Progenitor cell of endocrine pancreas (in vitro differentiated cells): ENCODE measurements around the gene LELP1. TPM values are rescaled to one million over a fixed set of nuclear protein-coding genes. Genes with fewer than 3 reads are reported as not detected.
"Not testable (repeated sequence)": the region's sequence is repeated elsewhere in the genome, so short reads cannot be mapped to it uniquely, and the experiment has no call there.

Experiments used
- DNase-seq: peaks from one replicate; pipeline ENCODE4 v3.0.0; 2021; ENCODE audit warnings: low spot score; ENCODE audit not compliant: unreplicated experiment
- H3K27ac Mint-ChIP-seq: 2 replicates; pipeline ENCODE4 v1.8.0; 2021; ENCODE audit warnings: mild to moderate bottlenecking, moderate library complexity, mixed read lengths
- H3K27me3 Mint-ChIP-seq: 2 replicates; pipeline ENCODE4 v1.8.0; 2021; ENCODE audit warnings: mixed read lengths
- H3K36me3 Mint-ChIP-seq: 2 replicates; pipeline ENCODE4 v1.8.0; 2022; ENCODE audit warnings: mixed read lengths; ENCODE audit not compliant: insufficient read depth
- H3K4me1 Mint-ChIP-seq: 2 replicates; pipeline ENCODE4 v1.8.0; 2021; ENCODE audit warnings: low read depth, mixed read lengths
- H3K4me3 Mint-ChIP-seq: 2 replicates; pipeline ENCODE4 v1.8.0; 2021; ENCODE audit warnings: low read depth, mild to moderate bottlenecking, moderate library complexity, mixed read lengths
- H3K9me3 Mint-ChIP-seq: 2 replicates; pipeline ENCODE4 v1.8.0; 2021; ENCODE audit warnings: low read depth, mixed read lengths
- total RNA-seq: library from RNA; stranded (reverse); gene quantifications from 2 replicates; pipeline ENCODE4 v1.2.1, GENCODE V29; 2021
- TF ChIP-seq, protein P1 (sequence below): fragments of 200-600 bp; sonication (generic); IDR thresholded peaks from one replicate; pipeline ENCODE4 v1.5.0; 2021; ENCODE audit warnings: antibody characterized with exemption, mild to moderate bottlenecking; ENCODE audit not compliant: unreplicated experiment

The LELP1 gene
- total RNA-seq, 1 donor from 2014 or later = not detected

DNA sequence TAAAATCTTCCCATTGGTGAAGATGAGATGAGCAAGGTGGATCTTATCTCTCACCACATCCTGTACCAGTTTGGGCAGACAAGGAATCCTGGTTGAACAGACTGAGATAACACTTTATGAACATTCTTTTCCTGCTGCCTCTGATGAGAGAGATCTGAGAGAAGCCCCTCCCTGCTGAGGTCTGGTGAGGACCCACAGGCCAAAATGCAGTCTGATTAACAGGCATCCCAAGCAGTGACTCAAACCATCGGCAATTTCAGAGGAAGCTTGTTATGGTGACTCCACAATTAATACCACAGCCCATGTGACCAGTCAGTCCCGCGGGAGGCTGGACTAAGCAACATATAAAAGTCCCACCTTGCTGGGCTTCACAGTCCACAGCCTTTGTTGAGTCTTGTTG lies 14.0 kb downstream of the LELP1 start, which contains the start of gene PRR9:
TSS of gene PRR9 (plus strand) at position 373 of the 400 bp plus-strand sequence. CDS start 561 bp downstream, outside the sequence.
- DNase-seq = no peak
- TF ChIP-seq, protein P1, sequence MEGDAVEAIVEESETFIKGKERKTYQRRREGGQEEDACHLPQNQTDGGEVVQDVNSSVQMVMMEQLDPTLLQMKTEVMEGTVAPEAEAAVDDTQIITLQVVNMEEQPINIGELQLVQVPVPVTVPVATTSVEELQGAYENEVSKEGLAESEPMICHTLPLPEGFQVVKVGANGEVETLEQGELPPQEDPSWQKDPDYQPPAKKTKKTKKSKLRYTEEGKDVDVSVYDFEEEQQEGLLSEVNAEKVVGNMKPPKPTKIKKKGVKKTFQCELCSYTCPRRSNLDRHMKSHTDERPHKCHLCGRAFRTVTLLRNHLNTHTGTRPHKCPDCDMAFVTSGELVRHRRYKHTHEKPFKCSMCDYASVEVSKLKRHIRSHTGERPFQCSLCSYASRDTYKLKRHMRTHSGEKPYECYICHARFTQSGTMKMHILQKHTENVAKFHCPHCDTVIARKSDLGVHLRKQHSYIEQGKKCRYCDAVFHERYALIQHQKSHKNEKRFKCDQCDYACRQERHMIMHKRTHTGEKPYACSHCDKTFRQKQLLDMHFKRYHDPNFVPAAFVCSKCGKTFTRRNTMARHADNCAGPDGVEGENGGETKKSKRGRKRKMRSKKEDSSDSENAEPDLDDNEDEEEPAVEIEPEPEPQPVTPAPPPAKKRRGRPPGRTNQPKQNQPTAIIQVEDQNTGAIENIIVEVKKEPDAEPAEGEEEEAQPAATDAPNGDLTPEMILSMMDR = no peak
- Mint-ChIP-seq H3K27ac (no peak within 1 kb of the TSS), H3K4me1 (no peaks in the 10 kb centered on the region), H3K9me3 (no peaks in the 10 kb centered on the region), H3K36me3 (no peaks in the 10 kb centered on the region), H3K27me3 (peaks cover 16% of the 10 kb centered on the region), H3K4me3 (no peak within 1 kb of the TSS)

DNA sequence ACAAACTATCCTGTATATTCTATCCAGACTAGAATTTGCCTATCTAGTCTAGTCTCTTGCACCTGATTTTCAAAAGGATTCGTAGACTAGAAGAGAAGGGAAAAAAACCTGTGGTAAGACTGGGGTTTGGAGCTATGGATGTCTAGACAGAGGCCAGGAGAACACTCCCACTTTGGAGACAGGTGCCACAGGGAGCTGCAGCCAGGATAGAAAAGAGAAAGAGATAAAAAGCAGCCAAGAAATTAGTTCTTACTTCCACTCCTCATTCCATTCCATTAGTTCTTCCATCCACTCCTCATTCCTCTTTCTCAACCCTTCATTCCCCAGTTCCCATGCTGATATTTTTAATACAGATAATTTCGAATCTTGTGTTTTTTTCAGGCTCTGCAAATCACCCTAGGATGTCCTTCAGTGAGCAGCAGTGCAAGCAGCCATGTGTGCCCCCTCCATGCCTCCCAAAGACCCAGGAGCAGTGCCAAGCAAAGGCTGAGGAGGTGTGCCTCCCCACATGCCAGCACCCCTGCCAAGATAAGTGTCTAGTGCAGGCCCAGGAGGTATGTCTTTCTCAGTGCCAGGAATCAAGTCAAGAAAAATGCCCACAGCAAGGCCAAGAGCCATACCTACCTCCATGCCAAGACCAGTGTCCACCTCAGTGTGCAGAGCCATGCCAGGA lies 14.7 kb downstream of the LELP1 start:
- Mint-ChIP-seq H3K4me3 (no peak overlapping the region), H3K27ac (no peak overlapping the region), H3K4me1 (no peaks in the 10 kb centered on the region), H3K9me3 (no peaks in the 10 kb centered on the region), H3K27me3 (peaks cover 16% of the 10 kb centered on the region), H3K36me3 (no peaks in the 10 kb centered on the region)
- TF ChIP-seq, protein P1 = no peak
- no peak for DNase-seq

DNA sequence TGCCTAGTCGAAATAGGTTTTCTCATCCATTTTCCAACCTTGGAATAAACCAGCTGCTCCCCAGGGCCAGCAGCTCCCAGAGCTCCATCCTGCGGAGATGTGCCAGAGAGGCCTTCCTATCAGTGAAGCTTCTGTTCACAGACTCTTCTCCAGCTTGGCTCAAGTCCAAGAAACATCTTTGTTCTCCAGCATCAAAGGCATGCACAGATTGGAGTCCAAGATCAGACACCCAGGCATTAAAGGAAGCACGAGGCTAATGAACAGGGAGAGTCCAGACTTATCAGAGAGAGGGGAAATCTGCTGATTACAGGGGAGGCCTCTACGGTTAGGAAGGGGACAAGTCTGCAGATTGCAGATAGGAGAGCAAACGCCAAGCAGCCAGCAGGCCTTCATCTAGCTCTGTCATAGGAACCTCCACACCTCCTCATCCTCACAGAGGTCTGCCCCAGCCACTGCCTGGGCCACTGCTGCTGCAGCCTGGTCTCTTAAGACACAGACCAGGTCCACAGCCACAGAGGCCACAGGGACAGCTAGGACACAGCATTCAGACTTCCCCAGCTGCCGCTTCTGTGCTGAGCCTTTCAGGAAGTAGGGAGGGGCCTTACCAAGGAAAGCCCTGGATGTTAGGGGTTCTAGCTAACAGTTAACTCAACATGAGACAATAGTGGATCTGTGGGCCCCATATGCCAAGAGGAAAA lies 17.5 kb downstream of the LELP1 start:
- TF ChIP-seq, protein P1 = no peak
- Mint-ChIP-seq H3K9me3 (no peaks in the 10 kb centered on the region), H3K4me3 (no peak overlapping the region), H3K27me3 (peaks cover 32% of the 10 kb centered on the region), H3K27ac (no peak overlapping the region), H3K4me1 (no peaks in the 10 kb centered on the region), H3K36me3 (no peaks in the 10 kb centered on the region)
- no peak for DNase-seq

DNA sequence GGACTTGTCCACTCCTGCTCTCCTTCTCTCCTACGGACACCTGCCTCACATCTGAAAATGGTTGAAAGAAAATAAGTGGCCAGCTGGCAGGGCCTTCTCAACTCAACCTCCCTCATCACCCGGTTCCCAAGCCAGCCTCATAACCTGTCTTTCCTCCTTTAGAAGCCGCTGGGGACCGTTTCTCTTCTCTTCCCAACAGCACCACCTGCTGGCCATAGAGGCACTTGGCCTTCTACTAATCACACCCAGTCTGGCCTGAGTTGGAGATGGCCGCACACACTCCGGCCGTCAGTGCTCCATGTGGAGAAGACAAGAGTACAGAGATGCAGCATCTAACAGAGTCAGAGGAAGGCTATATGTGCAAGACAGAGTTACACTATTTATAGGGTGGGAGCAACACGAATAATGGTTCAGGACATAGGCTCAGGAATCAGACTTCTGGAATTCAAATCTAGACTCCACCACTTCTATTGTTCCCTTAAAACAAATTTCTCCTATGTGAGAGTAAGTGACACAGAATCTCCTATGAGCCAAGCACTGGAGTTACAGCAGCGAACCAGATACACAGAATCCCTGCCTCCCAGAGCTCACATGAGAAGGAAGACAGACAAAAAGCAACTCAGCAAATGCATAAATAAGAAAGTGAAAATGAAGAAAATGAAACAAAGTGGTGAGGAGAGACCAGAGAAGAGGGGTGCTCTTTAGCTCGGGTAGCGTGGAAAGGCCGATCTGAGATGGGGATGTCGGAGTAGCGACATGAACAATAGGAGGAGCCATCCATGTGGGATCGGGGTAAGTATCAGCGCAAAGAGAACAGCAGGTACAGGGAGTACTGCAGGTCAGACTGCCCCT lies 20.0 kb downstream of the LELP1 start:
- H3K9me3 Mint-ChIP-seq, H3K4me3 Mint-ChIP-seq, H3K4me1 Mint-ChIP-seq, H3K36me3 Mint-ChIP-seq, H3K27ac Mint-ChIP-seq: not testable (repeated sequence)
- H3K27me3 Mint-ChIP-seq = peaks cover 28% of the 10 kb centered on the region
- peak; percentile 64 for DNase-seq
- TF ChIP-seq, protein P1 = peak; percentile 79

DNA sequence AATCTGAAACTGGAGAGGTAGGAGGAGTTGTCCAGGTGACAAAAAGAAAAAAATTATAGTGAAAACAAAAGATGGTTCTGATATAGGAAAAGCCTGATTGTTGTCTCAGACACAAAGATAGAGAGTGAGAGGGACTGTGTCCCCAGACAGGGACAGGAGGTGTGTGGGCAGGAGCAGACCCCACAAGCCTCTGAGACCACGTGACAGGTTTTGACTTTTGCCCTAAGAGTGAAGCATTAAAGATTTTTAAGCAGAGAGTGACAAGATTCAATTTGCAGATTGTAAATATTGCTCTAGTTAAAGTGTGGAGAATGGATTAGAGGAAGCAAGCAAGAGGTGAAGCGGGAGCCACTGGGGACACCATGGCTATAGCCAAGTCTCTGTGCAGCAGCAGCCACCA lies 24.6 kb downstream of the LELP1 start:
- H3K27ac Mint-ChIP-seq = no peak overlapping the region
- no peaks in the 10 kb centered on the region for H3K36me3 Mint-ChIP-seq
- H3K4me3 Mint-ChIP-seq = no peak overlapping the region
- H3K27me3 Mint-ChIP-seq = peaks cover 32% of the 10 kb centered on the region
- TF ChIP-seq, protein P1 = no peak
- no peak for DNase-seq
- H3K4me1 Mint-ChIP-seq = no peaks in the 10 kb centered on the region
- no peaks in the 10 kb centered on the region for H3K9me3 Mint-ChIP-seq
